Kidney (tissue), 22 donors: ENCODE data around the gene CNTN4. TPM values are rescaled to one million over a fixed set of nuclear protein-coding genes. Genes with fewer than 3 reads are reported as not detected.

Experiments used
- DNase-seq, 5 donors: peaks; one replicate each; pipeline ENCODE4 v3.0.0-alpha.2; 2013 to 2020
- FAIRE-seq: peaks from 2 replicates; lab custom pipeline; 2012; peaks lifted over from hg19 to GRCh38; lab: Jason Lieb, UNC
- H3K27ac ChIP-seq, 2 donors: one replicate each; pipeline ENCODE4 v1.7.0; 2013; ENCODE audit warnings: low read depth in 2 of 2, low read length in 2 of 2, inconsistent platforms in 1 of 2
- H3K27me3 ChIP-seq: one replicate; pipeline ENCODE4 v1.7.1; 2013; ENCODE audit warnings: low read length, inconsistent platforms; ENCODE audit not compliant: control insufficient read depth, insufficient read depth
- H3K36me3 ChIP-seq, 3 donors: one replicate each; pipeline versions ENCODE4 v1.7.0 to v1.7.1; 2013; ENCODE audit warnings: low read length in 3 of 3, control low read depth in 1 of 3, inconsistent platforms in 1 of 3; ENCODE audit not compliant: insufficient read depth in 3 of 3, control insufficient read depth in 2 of 3
- H3K4me1 ChIP-seq, 3 donors: one replicate each; pipeline versions ENCODE4 v1.7.0 to v1.7.1; 2013; ENCODE audit warnings: low read length in 3 of 3, inconsistent platforms in 1 of 3, low read depth in 1 of 3; ENCODE audit not compliant: control insufficient read depth in 2 of 3, insufficient read depth in 2 of 3
- H3K4me3 ChIP-seq, 3 donors: one replicate each; pipeline versions ENCODE4 v1.7.0 to v1.8.1; 2013; ENCODE audit warnings: low read length in 3 of 3, control low read depth in 1 of 3, inconsistent platforms in 1 of 3
- H3K9ac ChIP-seq, 3 donors: one replicate each; pipeline versions ENCODE4 v1.7.0 to v1.7.1; 2013; ENCODE audit warnings: low read length in 3 of 3, control low read depth in 1 of 3, inconsistent platforms in 1 of 3
- H3K9me3 ChIP-seq, 3 donors: one replicate each; pipeline versions ENCODE4 v1.7.0 to v1.7.1; 2013; ENCODE audit warnings: low read length in 3 of 3, control low read depth in 1 of 3, inconsistent platforms in 1 of 3; ENCODE audit not compliant: control insufficient read depth in 2 of 3, insufficient read depth in 1 of 3
- CTCF ChIP-seq: IDR thresholded peaks from 3 replicates; pipeline ENCODE4 v1.5.1; 2012; ENCODE audit warnings: mild to moderate bottlenecking, moderate library complexity, borderline replicate concordance; ENCODE audit not compliant: insufficient read depth; ENCODE audit errors: extremely low read depth
- intact Hi-C: fragments of 100-400 bp; cut with DNase I; formaldehyde crosslinking; loops from one replicate; pipeline ENCODE4 v1.11.1; 2022
- long read RNA-seq, 10 donors: library from polyadenylated mRNA in 1 of 10; unstranded in 1 of 10; transcript quantifications; one replicate each; pipeline ENCODE4 v2.0.0 and lab custom pipeline, GENCODE V29; 2021 to 2026
- polyA plus RNA-seq: library from polyadenylated mRNA; stranded (reverse); fragments of 350-450 nt; fragmentation: Illumina TruSeq; extraction: RNeasy Lipid Tissue Mini Kit (QIAGEN cat#74804); gene quantifications from one replicate; pipeline ENCODE4 v1.2.3, GENCODE V29; 2014; ENCODE audit warnings: low read depth, low replicate concordance; ENCODE audit not compliant: insufficient read depth
- total RNA-seq: library from RNA; stranded (reverse); fragmentation: NEBNext Ultra II Directional; extraction: Animal tissue kit (Norgen Biotek cat#: 25700); gene quantifications from one replicate; pipeline ENCODE4 v1.2.1, GENCODE V29; 2021
- donor health status: control.
- donor health status: control.
- donor health status: control.
- donor health status: control.
- donor health status: control.
- donor health status: DM: yes; HTN: yes; CAD: no.
- donor health status: Normal renal cell carcinoma (clear cell type).

CNTN4 gene
- total RNA-seq (13.4 TPM), polyA plus RNA-seq (2.2 TPM)
- long read RNA-seq, donor 1, full-length matches to known transcripts, result 2 of 2 reads
- long read RNA-seq, donor 1, partial matches to known transcripts, result 0 of 2 reads
- long read RNA-seq, donor 1, other reads (novel, unspliced or antisense), result 0 of 2 reads
- long read RNA-seq, donor 2, full-length matches to known transcripts, result 5 of 5 reads
- long read RNA-seq, donor 2, partial matches to known transcripts, result 0 of 5 reads
- long read RNA-seq, donor 2, other reads (novel, unspliced or antisense), result 0 of 5 reads
- long read RNA-seq, donor 3, full-length matches to known transcripts, result 4 of 4 reads
- long read RNA-seq, donor 3, partial matches to known transcripts, result 0 of 4 reads
- long read RNA-seq, donor 3, other reads (novel, unspliced or antisense), result 0 of 4 reads
- long read RNA-seq, donor 4, full-length matches to known transcripts, result 5 of 5 reads
- long read RNA-seq, donor 4, partial matches to known transcripts, result 0 of 5 reads
- long read RNA-seq, donor 4, other reads (novel, unspliced or antisense), result 0 of 5 reads
- long read RNA-seq, donor 5, result 0 reads
- long read RNA-seq, donor 6, partial matches to known transcripts, result 0 of 1 reads
- long read RNA-seq, donor 6, other reads (novel, unspliced or antisense), result 0 of 1 reads
- long read RNA-seq, donor 7, partial matches to known transcripts, result 3 of 5 reads
- long read RNA-seq, donor 7, other reads (novel, unspliced or antisense), result 2 of 5 reads
- long read RNA-seq, donor 8, result 0 reads
- long read RNA-seq, donor 9, partial matches to known transcripts, result 0 of 1 reads
- long read RNA-seq, donor 9, other reads (novel, unspliced or antisense), result 0 of 1 reads
- long read RNA-seq, donor 10, partial matches to known transcripts, result 5 of 7 reads
- long read RNA-seq, donor 10, other reads (novel, unspliced or antisense), result 0 of 7 reads

GRCh38 chr3:2098398-2099027 lies at the start of gene CNTN4:
TSS of gene CNTN4 (plus strand) at chr3:2098866.
- H3K27ac ChIP-seq, result peak within 1 kb of the TSS in 1 of 2 donors; percentile 42
- DNase-seq (peak; percentile 89 to 98 (median 95)), FAIRE-seq (no peak)
- H3K27me3 ChIP-seq, result no peaks in the 10 kb centered on the region
- H3K4me3 ChIP-seq, result peak within 1 kb of the TSS; percentile 53 to 68 (median 64)
- intact Hi-C loops, result no loop called here
- H3K9me3 ChIP-seq, result no peaks in the 10 kb centered on the region
- peaks cover 0 to 5% (median 0%) of the 10 kb centered on the region in 3 donors for H3K4me1 ChIP-seq
- TF ChIP-seq CTCF, result peak; percentile 9
- no peaks in the 10 kb centered on the region for H3K36me3 ChIP-seq
- H3K9ac ChIP-seq, result peak within 1 kb of the TSS in 1 of 3 donors; percentile 49

GRCh38 chr3:2061360-2061759 lies 37.3 kb upstream of the CNTN4 start:
- no peak for DNase-seq
- no peak overlapping the region for H3K27ac ChIP-seq
- no peak overlapping the region for H3K4me3 ChIP-seq
- intact Hi-C loops, result no loop called here
- no peaks in the 10 kb centered on the region for H3K36me3 ChIP-seq
- no peaks in the 10 kb centered on the region for H3K9me3 ChIP-seq
- no peaks in the 10 kb centered on the region for H3K4me1 ChIP-seq
- H3K27me3 ChIP-seq, result no peaks in the 10 kb centered on the region
- no peak for TF ChIP-seq CTCF
- FAIRE-seq, result no peak
- no peak overlapping the region for H3K9ac ChIP-seq

- no peak for TF ChIP-seq CTCF
- H3K27ac ChIP-seq, result no peak overlapping the region
- H3K9ac ChIP-seq, result no peak overlapping the region
- no peaks in the 10 kb centered on the region for H3K9me3 ChIP-seq
- H3K27me3 ChIP-seq, result no peaks in the 10 kb centered on the region
- intact Hi-C loops, result no loop called here
- no peak overlapping the region for H3K4me3 ChIP-seq
- no peaks in the 10 kb centered on the region for H3K4me1 ChIP-seq
- FAIRE-seq (no peak), DNase-seq (no peak)
- H3K36me3 ChIP-seq, result no peaks in the 10 kb centered on the region
Observed at GRCh38 chr3:2071531-2071930, 27.1 kb upstream of the CNTN4 start.
